GM12892 (cell line): Measurements from ENCODE around the gene GRM7.

Experiments
- POLR2A ChIP-seq: IDR thresholded peaks from 2 replicates; pipeline ENCODE4 v1.6.1; 2011; ENCODE audit warnings: low read depth, low read length, control low read depth
- POLR2AphosphoS5 ChIP-seq: IDR thresholded peaks from 2 replicates; pipeline ENCODE4 v1.6.1; 2011; ENCODE audit warnings: low read depth, low read length, control low read depth
- TAF1 ChIP-seq: IDR thresholded peaks from 2 replicates; pipeline ENCODE4 v1.6.1; 2011; ENCODE audit warnings: low read depth, mild to moderate bottlenecking, control low read depth, low read length, borderline replicate concordance

DNA sequence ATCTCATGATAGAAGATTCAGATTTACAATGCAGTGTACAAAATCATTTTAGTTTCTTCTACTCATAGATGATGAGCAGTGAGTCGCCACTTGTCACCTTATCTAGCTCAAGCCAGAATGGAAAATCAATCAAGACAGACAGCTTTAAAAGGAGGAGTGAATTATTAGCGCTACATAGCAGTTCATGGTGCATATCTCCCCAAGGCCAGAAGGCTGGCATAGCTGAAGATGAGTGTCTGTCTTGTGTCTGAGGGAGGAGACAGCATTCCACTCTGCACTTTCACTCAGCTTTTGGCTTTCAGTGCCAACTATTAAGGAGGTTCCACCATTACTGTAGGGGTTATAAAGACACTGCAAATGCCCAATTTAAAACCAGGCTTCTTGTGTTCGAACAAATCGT, 836.6 kb downstream of the GRM7 start:
- TF ChIP-seq POLR2A = no peak
- no peak for TF ChIP-seq POLR2AphosphoS5
- TF ChIP-seq TAF1 = no peak
